GM23338 (cell line): ENCODE data around the gene ULK4. TPM values are rescaled to one million over a fixed set of nuclear protein-coding genes. Genes with fewer than 3 reads are reported as not detected.

ENCODE experiments used
- ATAC-seq: fragments of 200-7000 bp; cut with Tn5 transposase; 3 replicates; pipeline ENCODE4 v1.9.1; 2020
- DNase-seq: peaks from one replicate; pipeline ENCODE4 v3.0.0-alpha.2; 2015; ENCODE audit warnings: low spot score
- H2AFZ ChIP-seq: fragments of 200-600 bp; sonication (generic); 2 replicates; pipeline ENCODE4 v1.8.0; 2016; ENCODE audit warnings: antibody characterized with exemption, mild to moderate bottlenecking, moderate library complexity
- H3F3A ChIP-seq: fragments of 200-600 bp; sonication (generic); replicated peaks from 2 replicates; pipeline ENCODE4 v1.8.0; 2017; ENCODE audit warnings: antibody characterized with exemption, mixed run types, low read depth
- H3K27ac ChIP-seq: fragments of 200-600 bp; sonication (generic); 2 replicates; pipeline ENCODE4 v1.6.1; 2016; ENCODE audit warnings: low read depth
- H3K27me3 ChIP-seq: fragments of 200-600 bp; sonication (generic); 2 replicates; pipeline ENCODE4 v1.8.0; 2016; ENCODE audit warnings: mild to moderate bottlenecking, mixed run types, moderate library complexity; ENCODE audit not compliant: insufficient read depth
- H3K36me3 ChIP-seq: fragments of 200-600 bp; sonication (generic); 2 replicates; pipeline ENCODE4 v1.8.0; 2016; ENCODE audit warnings: mild to moderate bottlenecking; ENCODE audit not compliant: insufficient read depth
- H3K4me1 ChIP-seq: fragments of 200-600 bp; sonication (generic); 2 replicates; pipeline ENCODE4 v1.8.0; 2016; ENCODE audit warnings: mild to moderate bottlenecking, moderate library complexity; ENCODE audit not compliant: insufficient read depth
- H3K4me2 ChIP-seq: fragments of 200-600 bp; sonication (generic); 2 replicates; pipeline ENCODE4 v1.7.1; 2017; ENCODE audit warnings: mixed run types
- H3K4me3 ChIP-seq: fragments of 200-600 bp; sonication (generic); 2 replicates; pipeline ENCODE4 v1.6.1; 2016; ENCODE audit warnings: mixed run types
- H3K79me2 ChIP-seq: fragments of 200-600 bp; sonication (generic); replicated peaks from 2 replicates; pipeline ENCODE4 v1.8.0; 2017; ENCODE audit warnings: mild to moderate bottlenecking; ENCODE audit not compliant: insufficient read depth
- H3K9me2 ChIP-seq: fragments of 200-600 bp; sonication (generic); 2 replicates; pipeline ENCODE4 v1.8.0; 2017; ENCODE audit not compliant: insufficient read depth
- H4K20me1 ChIP-seq: fragments of 200-600 bp; sonication (generic); replicated peaks from 2 replicates; pipeline ENCODE4 v1.8.0; 2017; ENCODE audit warnings: mild to moderate bottlenecking; ENCODE audit not compliant: insufficient read depth
- H3K27ac Mint-ChIP-seq: 2 replicates; pipeline ENCODE4 v1.8.0; 2020; ENCODE audit warnings: inconsistent platforms, mild to moderate bottlenecking, moderate library complexity, mixed read lengths
- H3K27me3 Mint-ChIP-seq: 3 replicates; pipeline ENCODE4 v1.8.0; 2022; ENCODE audit warnings: low read depth, mild to moderate bottlenecking, moderate library complexity, mixed read lengths, inconsistent platforms; ENCODE audit not compliant: insufficient read depth, poor library complexity
- H3K36me3 Mint-ChIP-seq: 3 replicates; pipeline ENCODE4 v1.8.0; 2021; ENCODE audit warnings: low read depth, mild to moderate bottlenecking, inconsistent platforms, moderate library complexity, mixed read lengths
- H3K4me1 Mint-ChIP-seq: 3 replicates; pipeline ENCODE4 v1.8.0; 2020; ENCODE audit warnings: mild to moderate bottlenecking, inconsistent platforms, mixed read lengths
- H3K4me3 Mint-ChIP-seq: 3 replicates; pipeline ENCODE4 v1.8.0; 2021; ENCODE audit warnings: moderate library complexity, mild to moderate bottlenecking, inconsistent platforms, mixed read lengths
- H3K9me3 Mint-ChIP-seq: 3 replicates; pipeline ENCODE4 v1.8.0; 2020; ENCODE audit warnings: moderate library complexity, mild to moderate bottlenecking, inconsistent platforms, mixed read lengths
- CREB1 ChIP-seq: fragments of 250-450 bp; sonication (Bioruptor Pico); IDR thresholded peaks from 2 replicates; pipeline ENCODE4 v1.5.0; 2020; ENCODE audit warnings: low read depth, mild to moderate bottlenecking, moderate library complexity
- CTCF ChIP-seq, 2 experiments: fragments of 200-600 bp in 1 of 2; sonication (generic) in 1 of 2; conservative IDR thresholded peaks; 2 replicates each; pipeline versions ENCODE4 v1.5.1 to v1.6.1; 2016 to 2017; ENCODE audit warnings: antibody characterized with exemption in 2 of 2, low read depth in 2 of 2, mild to moderate bottlenecking in 2 of 2, moderate library complexity in 1 of 2
- EZH2 ChIP-seq: fragments of 200-600 bp; sonication (generic); IDR thresholded peaks from one replicate; pipeline ENCODE4 v1.8.0; 2017; ENCODE audit warnings: antibody characterized with exemption, mild to moderate bottlenecking, low read depth; ENCODE audit not compliant: unreplicated experiment
- NANOG ChIP-seq: IDR thresholded peaks from 2 replicates; pipeline ENCODE4 v1.6.1; 2016; ENCODE audit warnings: antibody characterized with exemption, borderline replicate concordance
- POLR2AphosphoS5 ChIP-seq: IDR thresholded peaks from 2 replicates; pipeline ENCODE4 v1.6.1; 2016; ENCODE audit warnings: antibody characterized with exemption, low read depth
- REST ChIP-seq: IDR thresholded peaks from one replicate; pipeline ENCODE4 v1.6.1; 2018; ENCODE audit warnings: antibody characterized with exemption; ENCODE audit not compliant: unreplicated experiment
- STAT1 ChIP-seq: IDR thresholded peaks from one replicate; pipeline ENCODE4 v1.6.1; 2016; ENCODE audit warnings: antibody characterized with exemption; ENCODE audit not compliant: unreplicated experiment
- ZNF114 ChIP-seq: fragments of 250-450 bp; sonication (Bioruptor Pico); IDR thresholded peaks from 2 replicates; pipeline ENCODE4 v1.5.0; 2020; ENCODE audit warnings: mild to moderate bottlenecking, moderate library complexity
- ZNF331 ChIP-seq: fragments of 250-450 bp; sonication (Bioruptor Pico); IDR thresholded peaks from 2 replicates; pipeline ENCODE4 v1.5.0; 2020; ENCODE audit warnings: low read depth, mild to moderate bottlenecking, moderate library complexity
- ZNF462 ChIP-seq: fragments of 250-450 bp; sonication (Bioruptor Pico); IDR thresholded peaks from 2 replicates; pipeline ENCODE4 v1.5.0; 2020; ENCODE audit warnings: mild to moderate bottlenecking, moderate library complexity
- polyA plus RNA-seq: library from polyadenylated mRNA; unstranded; fragments of >200 nt; fragmentation: Nextera tagmentation; extraction: Ambion mirVana; gene quantifications from 2 replicates; pipeline ENCODE4 v1.2.1, GENCODE V29; 2016
- total RNA-seq: library from RNA; depleted of rRNA; stranded (reverse); fragments of >200 nt; shearing (Covaris generic); gene quantifications from 2 replicates; pipeline ENCODE4 v1.2.3, GENCODE V29; 2014

The ULK4 gene
- total and polyA plus RNA-seq, 2 experiments from 2014 or later: 20.8 to 41.4 TPM

DNA sequence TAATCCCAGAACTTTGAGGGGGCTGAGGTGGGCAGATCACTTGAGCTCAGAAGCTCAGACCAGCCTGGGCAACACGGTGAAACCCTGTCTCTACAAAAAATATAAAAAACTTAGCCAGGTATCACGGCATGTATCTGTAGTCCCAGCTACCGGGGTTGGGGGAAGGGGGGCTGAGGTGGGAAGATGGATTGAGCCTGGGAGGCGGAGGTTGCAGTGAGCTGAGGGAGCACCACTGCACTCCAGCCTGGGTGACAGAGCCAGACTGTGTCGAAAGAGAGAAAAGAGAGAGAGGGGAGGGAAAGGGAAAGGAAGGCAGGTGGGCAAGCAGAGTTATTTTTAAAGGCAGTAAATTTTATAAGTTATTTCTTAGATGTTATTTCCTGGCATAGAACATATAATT is 368.1 kb downstream of the ULK4 start (continued):
- no peak for TF ChIP-seq REST

GRCh38 chr3:41592753-41593510 is 369.0 kb downstream of the ULK4 start:
- H3K4me3 Mint-ChIP-seq: no peak overlapping the region
- H3K4me1 Mint-ChIP-seq: peaks cover 15% of the 10 kb centered on the region; the same call in 2 of the 3 replicates
- Histone ChIP-seq H3K4me3 (no peak overlapping the region), H3K36me3 (no peaks in the 10 kb centered on the region), H3K79me2 (no peaks in the 10 kb centered on the region), H3K27me3 (no peaks in the 10 kb centered on the region), H3K4me2 (no peak overlapping the region), H3K9me2 (peaks cover 3% of the 10 kb centered on the region; the same call in 1 of the 2 replicates), H3K4me1 (0 out of 2 replicates have a peak, but pooled peaks cover 4% of the 10 kb centered on the region), H3F3A (no peaks in the 10 kb centered on the region), H4K20me1 (no peaks in the 10 kb centered on the region; the same call in 1 of the 2 replicates), H2AFZ (no peak overlapping the region), H3K27ac (no peak overlapping the region)
- DNase-seq (no peak), ATAC-seq (no peak)
- peaks cover 2% of the 10 kb centered on the region for H3K27me3 Mint-ChIP-seq
- no peaks in the 10 kb centered on the region for H3K9me3 Mint-ChIP-seq
- TF ChIP-seq POLR2AphosphoS5: no peak
- TF ChIP-seq NANOG: no peak
- no peak for TF ChIP-seq EZH2
- TF ChIP-seq ZNF114: no peak
- TF ChIP-seq ZNF462 (CRISPR knock-in tag): no peak
- no peak for TF ChIP-seq STAT1
- no peak for TF ChIP-seq ZNF331 (CRISPR knock-in tag)
- no peak for TF ChIP-seq CTCF (conservative IDR thresholded peaks at IDR 0.05; ENCODE audit: low read depth in 2 of 2)
- no peak for TF ChIP-seq CREB1 (CRISPR knock-in tag)
- H3K36me3 Mint-ChIP-seq: no peaks in the 10 kb centered on the region
- no peak overlapping the region; the same call in 1 of the 2 replicates for H3K27ac Mint-ChIP-seq
